ENCODE results near the gene ZNF683.

GRCh38 chr1:26337625-26338024, 34.9 kb downstream of the ZNF683 start:
- TF ChIP-seq CTCF (IDR thresholded peaks at IDR 0.05) = no peak
- no peak for TF ChIP-seq POLR2A (IDR thresholded peaks at IDR 0.05)
